Activated effector memory CD4-positive, alpha-beta T cell treated with Interleukin-2 at 50 U/mL for 16 hours (primary cell): Measurements from ENCODE around the gene METTL14.

Source experiments
- DNase-seq: peaks from one replicate; pipeline ENCODE4 v3.0.0-alpha.2; 2020

Gene METTL14

GRCh38 chr4:118759481-118759880 is 74.3 kb downstream of the METTL14 start:
- no peak for DNase-seq

- no peak for DNase-seq
These were observed 74.9 kb downstream of the METTL14 start for GRCh38 chr4:118760092-118760491.

DNA sequence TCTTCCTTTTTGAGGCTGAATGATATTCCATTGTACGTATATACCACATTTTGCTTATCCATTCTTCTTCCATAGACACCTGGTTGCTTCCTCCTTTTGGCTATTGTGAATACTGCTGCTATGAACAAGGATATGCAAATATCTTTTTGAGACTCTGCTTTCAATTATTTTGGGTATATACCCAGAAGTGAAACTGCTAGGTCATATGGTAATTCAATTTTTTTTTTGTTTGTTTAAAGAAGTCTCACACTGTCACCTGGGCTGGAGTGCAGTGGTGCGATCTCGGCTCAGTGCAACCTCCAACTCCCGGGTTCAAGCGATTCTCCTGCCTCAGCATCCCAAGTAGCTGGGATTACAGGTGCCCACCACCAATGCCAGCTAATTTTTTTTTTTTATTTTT is 75.3 kb downstream of the METTL14 start:
- DNase-seq, result no peak

DNA sequence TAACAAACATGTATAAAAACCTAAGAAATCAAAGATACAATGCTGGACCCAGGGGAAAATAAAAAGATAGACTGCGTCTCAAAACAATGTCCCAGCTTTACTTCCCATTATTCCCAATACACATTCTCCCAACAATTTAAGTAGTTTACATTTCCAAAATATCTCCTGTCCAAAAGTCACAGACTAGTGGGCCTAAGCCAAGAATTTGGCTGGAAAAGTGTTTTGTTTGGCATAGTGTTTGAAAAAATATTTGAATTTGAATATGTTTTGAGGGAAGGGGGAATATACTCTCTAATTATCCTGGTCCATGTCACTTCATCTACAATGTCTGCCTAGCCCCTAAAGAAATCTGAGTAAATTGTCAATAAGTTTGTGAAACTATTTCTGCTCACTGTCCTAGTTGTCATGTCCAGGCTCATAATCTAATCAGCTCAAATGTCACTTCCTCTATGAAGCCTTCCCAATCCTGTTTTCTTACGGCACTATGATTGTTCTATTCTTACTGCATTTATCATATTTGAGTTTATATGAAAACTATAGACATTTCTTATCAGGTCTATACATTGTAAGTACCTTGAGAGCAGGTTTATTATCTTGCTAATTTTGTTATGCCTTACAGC is 76.3 kb downstream of the METTL14 start:
- no peak for DNase-seq

- no peak for DNase-seq
These were observed 77.0 kb downstream of the METTL14 start for GRCh38 chr4:118762155-118762554.

GRCh38 chr4:118762730-118763477 is 77.7 kb downstream of the METTL14 start:
- DNase-seq, result no peak
